Umbilical cord (tissue), 2 donors: ENCODE results near the gene ISLR. TPM values are rescaled to one million over a fixed set of nuclear protein-coding genes. Genes with fewer than 3 reads are reported as not detected.

ENCODE experiments used
- DNase-seq: peaks from one replicate; pipeline ENCODE4 v3.0.0-alpha.2; 2015; ENCODE audit warnings: low spot score
- total RNA-seq: library from RNA; depleted of rRNA; stranded (reverse); fragments of >200 nt; gene quantifications from one replicate; pipeline ENCODE4 v1.2.3, GENCODE V29; 2014; ENCODE audit warnings: low replicate concordance; ENCODE audit not compliant: insufficient read depth

The ISLR gene
- total RNA-seq, 1 donor from 2014 or later = 95.1 TPM

GRCh38 chr15:74193905-74194304 lies 20.4 kb downstream of the ISLR start:
- no peak for DNase-seq

DNA sequence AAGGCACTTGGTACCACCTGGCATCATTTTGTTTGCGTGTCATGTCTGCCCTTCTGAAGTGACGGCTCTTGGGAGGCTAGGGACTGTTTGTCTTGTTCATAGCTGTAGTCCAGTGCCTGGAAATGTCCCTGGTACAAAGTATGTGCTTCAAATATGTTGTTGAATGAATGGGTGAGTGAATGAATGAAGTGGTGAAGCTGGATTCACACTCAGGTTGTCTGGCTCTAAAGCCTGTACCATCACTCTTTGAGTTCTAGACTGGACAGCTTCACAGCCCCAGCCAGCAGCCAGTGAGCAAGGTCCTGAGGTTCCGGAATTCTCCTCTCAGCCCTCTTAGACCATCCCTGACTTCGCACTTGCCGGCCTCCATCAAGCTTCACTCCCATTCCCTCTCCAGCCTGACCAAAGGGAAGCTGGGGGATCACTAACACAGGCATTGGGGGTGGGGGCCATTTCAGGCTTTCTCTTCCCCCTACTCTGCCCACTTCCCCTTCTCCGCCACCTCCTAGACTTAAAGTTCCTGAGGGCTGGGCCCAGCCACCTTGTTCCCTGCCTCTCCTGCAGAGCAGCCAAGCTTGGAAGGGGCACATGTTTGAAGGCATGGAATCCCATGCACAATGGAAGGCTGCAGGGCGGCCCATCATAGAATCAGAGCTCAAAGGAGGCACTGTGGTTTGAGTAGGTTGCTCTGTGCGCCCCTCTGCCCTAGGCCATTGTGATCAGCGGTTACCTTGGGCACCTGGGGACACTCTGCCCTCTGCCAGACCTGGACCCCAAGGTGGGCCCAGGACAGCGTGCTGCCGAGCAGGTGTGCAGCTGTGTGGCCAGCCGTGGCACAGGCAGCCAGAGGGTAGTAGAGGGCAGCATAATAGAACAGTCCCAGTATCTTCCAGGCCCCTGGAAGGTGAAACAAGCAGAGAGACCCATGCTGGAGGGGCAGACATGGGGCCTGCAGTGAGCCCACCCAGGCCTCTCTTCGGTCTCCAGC lies 21.4 kb downstream of the ISLR start:
- DNase-seq = no peak

DNA sequence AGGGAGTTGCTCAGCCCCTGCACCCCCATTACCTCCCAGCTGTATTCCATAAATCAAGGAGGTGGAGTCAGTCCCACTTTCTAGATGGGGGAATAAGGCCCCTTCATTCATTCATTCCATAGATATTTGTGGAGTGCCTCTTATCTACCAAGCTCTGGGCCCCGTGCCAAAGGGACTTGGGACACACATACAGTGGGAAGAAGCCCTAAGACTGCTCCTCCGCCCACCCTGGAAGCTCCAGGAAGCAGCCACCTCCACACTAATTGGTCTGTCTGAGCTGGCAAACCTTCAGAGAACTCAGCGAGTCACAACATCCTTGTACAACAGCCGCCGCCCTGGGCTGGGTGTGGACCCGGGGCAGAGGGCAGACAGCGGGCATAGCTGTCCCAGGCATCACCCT lies 22.7 kb downstream of the ISLR start:
- DNase-seq = peak; percentile 97

DNA sequence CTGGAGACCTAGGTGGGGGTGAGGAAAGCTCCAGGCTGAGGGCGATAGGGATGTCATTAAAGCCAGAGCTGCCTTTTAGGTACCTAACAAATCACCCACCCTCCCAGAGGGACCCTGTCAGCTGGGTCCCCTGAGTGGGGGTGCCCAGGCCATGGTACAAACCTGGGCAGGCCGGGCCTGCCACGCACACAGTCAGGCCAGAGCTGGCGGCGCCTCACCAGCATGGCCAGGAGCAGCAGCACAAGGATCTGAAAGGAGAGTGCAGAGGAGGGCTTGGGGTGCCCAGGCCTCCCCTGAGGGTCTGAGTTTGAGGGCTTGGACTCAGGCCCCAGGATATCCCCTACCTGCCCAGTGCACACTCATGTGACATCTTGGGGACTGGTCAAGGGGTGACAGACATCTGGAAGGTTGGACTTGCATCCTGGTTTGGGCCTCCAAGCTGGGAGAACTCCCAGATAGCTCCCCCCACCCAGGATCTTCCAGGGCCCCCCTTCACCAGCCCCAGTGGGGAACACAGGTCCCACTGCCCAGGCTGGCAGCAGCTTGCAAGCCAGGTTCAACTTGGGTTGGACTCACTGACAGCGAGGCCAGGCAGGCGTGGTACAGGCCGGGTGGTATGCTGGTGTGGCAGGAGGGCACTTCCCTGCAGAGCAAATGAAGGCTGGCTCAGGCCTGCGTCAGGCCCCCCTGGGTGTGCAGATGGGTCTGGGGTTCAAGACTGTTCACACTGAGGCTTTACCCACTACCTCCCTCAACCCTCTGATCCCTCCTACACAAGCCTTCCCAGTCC lies 23.9 kb downstream of the ISLR start:
- DNase-seq = no peak

DNA sequence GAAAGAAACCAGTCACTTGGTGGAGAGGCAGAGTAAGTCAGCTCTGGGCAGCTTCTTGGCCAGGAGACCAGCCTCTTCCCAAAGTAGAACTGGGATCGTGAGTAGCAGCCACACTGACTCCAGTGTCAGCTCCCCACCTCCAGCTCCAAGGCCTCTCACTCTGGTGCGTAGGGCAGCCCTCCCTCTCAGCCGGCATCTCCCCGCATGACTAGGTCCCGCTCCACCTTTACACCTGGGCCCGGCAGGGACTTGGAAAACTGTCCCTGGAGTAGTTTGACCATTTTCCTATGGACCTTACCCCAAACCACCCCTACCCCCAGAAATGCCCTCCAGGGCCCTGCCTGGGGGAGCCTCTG lies 25.8 kb downstream of the ISLR start:
- no peak for DNase-seq

- peak; percentile 39 for DNase-seq
These were observed 26.9 kb downstream of the ISLR start for GRCh38 chr15:74200412-74200815.

GRCh38 chr15:74200871-74201419 lies 27.4 kb downstream of the ISLR start:
- peak; percentile 63 for DNase-seq

GRCh38 chr15:74201710-74202420 lies 28.4 kb downstream of the ISLR start:
- peak; percentile 49 for DNase-seq

GRCh38 chr15:74202452-74203401 lies 29.2 kb downstream of the ISLR start, which contains the start of gene STRA6:
Gene STRA6 (minus strand): TSS chr15:74202787. CDS start chr15:74202267, 520 bp downstream.
- DNase-seq = peak; percentile 91

GRCh38 chr15:74203914-74204431 lies 30.5 kb downstream of the ISLR start:
- peak; percentile 98 for DNase-seq

- no peak for DNase-seq
These were observed 32.1 kb downstream of the ISLR start for GRCh38 chr15:74205582-74205947.

- peak; percentile 80 for DNase-seq
These were observed 33.3 kb downstream of the ISLR start for GRCh38 chr15:74206801-74207281.

GRCh38 chr15:74207652-74208440 lies 34.3 kb downstream of the ISLR start:
- no peak for DNase-seq

DNA sequence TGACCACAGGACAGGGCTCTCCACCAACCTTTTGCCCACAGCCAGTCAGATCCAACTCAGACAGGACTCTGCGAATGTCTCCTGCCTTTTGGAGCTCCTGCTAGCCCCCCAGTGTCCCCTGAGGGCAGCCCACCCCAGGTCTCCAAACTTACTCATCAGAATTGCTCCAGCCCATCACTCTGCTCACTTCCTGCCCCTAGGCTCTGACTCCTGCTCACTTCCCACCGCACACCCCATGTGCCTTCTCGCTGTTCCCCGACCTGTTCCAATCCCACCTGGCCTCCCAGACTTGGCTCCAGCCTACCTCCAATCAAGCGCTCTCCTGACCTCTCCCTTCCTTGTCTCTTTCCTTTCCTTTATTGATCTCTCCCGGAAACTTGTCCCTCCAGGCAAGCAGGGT lies 35.0 kb downstream of the ISLR start:
- DNase-seq = no peak

GRCh38 chr15:74208901-74209559 lies 35.5 kb downstream of the ISLR start:
- peak; percentile 87 for DNase-seq

- DNase-seq = no peak
These were observed 36.0 kb downstream of the ISLR start for GRCh38 chr15:74209560-74209958.

DNA sequence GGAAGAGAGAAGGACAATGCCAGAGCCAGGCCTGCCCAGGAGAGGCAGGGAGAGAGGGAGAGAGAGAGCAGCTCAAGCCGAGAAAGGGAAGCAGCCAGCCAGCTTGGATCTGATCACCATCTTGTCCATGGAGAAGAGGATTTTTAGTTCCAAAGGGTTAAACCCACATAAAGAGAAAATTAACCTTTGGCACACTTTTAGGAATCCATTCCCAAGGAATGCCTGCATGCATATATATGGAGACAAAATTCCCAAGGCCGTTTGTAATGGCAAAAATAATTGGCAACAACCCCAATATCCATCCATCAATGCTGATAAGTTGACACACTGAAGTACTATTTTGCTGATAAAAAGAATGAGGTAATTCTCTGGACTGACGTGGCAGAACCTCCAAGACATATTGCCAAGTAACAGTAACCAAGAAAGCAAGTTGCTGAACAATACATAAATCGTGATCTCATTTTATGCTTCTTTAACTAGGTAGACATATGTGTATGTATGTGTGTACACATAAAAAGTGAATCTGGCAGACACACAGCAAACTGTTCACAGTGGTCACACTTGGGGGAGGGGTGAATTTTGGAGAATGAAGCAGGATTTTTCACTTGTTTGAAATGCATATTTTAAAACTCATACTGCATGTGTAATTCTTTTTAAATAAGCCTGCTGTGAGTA lies 36.6 kb downstream of the ISLR start:
- peak; percentile 81 for DNase-seq

DNA sequence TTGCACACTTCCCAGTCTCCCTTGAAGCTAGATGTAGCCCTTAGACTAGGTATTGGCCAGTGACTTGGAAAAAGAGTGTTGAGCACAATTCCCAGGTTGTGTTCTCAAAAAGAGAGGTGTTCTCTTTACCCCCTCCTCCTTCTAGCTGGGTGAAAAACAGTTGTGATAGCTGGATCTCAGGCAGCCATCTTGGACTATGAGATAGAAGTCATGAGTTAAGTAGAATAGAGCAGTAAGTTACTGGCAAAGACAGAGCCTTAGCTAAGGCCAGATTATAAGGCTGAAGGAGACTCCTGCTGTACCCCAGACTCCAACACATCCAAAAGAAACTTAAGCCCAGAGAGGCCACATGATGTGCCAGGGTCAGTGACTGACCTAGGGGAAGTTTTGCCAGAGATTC lies 37.2 kb downstream of the ISLR start:
- DNase-seq = no peak
